Lung microvascular endothelial cell (primary cell): ENCODE measurements around the gene NBPF6. TPM values are rescaled to one million over a fixed set of nuclear protein-coding genes. Genes with fewer than 3 reads are reported as not detected.
"Not testable (repeated sequence)": the region's sequence is repeated elsewhere in the genome, so short reads cannot be mapped to it uniquely, and the experiment has no call there.

Experiments
- DNase-seq, 2 donors: peaks; one replicate each; pipeline versions ENCODE4 v3.0.0 to v3.0.0-alpha.2; 2010; ENCODE audit warnings: low read depth in 2 of 2
- total RNA-seq: library from RNA; depleted of rRNA; stranded (reverse); fragments of >200 nt; gene quantifications from 2 replicates; pipeline ENCODE4 v1.2.1, GENCODE V29; 2014

NBPF6 gene
- total RNA-seq, 1 donor from 2014 or later = not detected

DNA sequence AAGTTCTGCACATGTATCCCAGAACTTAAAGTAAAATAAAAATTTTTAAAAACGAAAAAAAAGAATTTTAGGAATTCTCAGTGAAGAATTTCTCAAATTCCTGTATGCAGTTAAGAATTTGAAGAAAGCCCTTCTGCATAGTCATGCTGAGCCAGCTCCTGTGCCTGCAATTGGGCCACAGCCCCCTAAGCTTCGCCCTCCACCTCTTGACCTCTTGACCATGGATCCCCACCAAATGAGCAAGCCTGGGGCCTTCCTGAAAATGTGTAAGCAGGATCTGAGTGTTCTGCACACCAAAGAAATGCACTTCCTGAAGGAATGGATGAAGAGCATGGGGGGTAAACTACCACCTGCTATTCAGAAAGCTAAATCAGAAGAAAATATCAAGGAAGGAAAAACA, 52.0 kb downstream of the NBPF6 start:
- DNase-seq = no peak

DNA sequence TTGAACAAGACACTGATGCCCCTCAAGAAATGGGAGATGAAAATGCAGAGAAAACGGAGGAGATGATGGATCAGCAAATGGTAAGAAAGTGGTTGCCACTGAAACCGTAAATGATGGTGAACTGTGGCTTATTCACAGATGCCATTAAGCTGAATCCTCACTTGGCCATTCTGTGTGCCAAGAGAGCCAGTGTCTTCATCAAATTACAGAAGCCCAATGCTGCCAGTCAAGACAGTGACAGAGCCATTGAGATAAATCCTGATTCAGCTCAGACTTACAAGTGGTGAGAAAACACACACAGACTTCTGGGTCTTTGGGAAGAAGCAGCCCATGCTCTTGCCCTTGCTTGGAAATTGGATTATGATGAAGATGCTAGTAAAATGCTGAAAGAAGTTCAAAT, 52.5 kb downstream of the NBPF6 start:
- no peak for DNase-seq

DNA sequence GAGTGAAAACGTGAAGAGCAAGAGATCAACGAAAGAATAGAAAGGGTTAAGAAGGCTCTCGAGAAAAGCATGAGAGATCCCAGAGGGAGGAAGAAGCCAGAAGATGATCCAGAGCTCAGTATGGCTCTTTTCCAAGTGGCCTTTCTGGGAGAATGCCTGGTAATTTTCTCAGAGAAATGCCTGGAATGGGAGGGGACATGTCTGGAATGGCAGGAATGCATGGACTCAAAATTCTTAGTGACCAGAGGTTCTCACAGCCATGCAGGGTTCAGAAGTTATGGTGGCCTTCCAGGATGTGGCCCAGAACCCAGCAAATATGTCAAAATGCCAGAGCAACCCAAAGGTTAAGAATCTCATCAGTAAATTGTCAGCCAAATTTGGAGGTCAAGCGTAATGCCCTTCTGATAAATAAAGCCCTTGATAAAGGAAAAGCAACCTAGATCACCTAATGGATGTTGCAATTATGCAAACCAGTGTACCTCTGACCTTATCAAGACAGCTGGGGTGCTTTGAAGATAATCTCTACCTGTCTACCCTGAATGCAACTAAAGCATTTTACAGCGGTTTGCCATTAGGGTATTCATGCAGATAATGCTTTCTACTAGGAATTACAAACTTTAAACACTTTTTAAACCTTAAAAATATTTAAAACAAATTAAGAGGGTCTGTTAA, 53.1 kb downstream of the NBPF6 start:
- peak in 1 of 2 donors; percentile 11 for DNase-seq

DNA sequence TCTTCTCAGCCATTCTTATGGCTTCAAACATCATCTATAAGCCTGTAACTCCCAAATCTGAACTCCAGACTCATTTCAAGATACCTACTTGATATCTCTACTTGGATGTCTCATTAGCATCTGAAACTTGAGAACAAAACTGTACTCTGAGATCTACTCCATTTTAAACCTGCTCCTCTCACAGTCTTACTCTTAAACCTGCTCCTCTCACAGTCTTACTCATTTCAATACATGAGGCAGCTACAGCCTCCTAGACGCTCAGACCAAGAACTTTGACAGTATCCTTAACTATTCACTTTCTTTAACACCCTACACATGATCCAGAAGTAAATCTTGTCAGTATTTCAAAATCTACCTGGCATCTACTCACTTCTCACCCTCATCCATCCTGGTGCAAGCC, 54.3 kb downstream of the NBPF6 start:
- DNase-seq = no peak

GRCh38 chr1:108505763-108506070, 55.6 kb downstream of the NBPF6 start:
- DNase-seq = no peak

DNA sequence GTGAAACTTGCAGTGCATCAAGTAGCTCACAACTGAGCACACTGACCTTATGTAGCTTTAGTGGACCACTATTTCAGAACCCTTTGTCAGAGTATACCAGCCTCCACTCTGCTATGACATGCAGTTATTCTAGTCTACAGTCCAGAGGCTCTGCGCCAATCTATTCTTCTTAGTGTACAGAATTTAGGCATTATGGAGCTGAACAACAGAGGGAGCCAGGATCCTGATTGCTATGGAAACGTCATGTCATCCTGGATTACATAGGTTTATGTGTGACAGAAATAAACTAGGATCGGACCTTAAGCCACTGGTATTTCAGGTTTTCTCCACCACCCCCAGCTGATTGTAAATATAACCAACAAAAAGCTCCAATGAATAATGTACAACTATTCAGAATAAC, 61.6 kb downstream of the NBPF6 start:
- no peak for DNase-seq

DNA sequence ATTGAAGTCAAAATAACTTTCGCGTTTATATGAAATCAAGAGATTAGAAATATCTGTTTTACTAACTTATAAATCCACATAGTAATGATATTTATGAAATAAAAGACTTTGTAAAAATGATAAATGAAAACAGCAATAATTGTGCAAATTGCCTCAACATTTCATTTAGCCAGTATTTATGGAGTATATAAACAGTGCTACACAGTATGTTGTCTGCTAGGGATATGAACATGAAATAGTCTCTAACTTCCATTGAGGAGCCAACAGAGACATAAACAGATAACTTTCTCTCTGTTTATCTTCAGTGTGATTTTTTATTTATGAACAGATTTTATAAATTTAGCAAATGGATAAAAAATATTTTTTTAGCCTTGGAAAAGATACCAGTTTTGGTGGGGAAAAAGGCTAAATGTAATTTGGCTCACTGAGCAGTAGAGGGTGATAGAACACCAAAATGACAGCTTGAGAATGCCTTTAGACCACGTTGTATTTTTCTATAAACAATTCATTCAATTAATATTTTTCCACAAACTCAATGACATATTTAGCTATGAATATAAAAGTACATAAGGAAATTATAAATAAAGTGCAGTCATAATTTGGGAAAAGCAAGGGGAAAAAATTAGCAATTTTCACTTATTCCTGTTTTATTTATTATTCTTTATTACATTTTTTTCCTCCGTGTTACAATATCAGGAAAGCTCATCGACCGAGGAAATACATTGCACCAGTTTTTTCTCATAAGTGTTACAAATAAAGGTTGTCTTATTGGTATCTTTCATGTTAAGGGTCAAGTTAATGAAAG, 62.3 kb downstream of the NBPF6 start:
- peak; percentile 44 to 67 for DNase-seq

DNA sequence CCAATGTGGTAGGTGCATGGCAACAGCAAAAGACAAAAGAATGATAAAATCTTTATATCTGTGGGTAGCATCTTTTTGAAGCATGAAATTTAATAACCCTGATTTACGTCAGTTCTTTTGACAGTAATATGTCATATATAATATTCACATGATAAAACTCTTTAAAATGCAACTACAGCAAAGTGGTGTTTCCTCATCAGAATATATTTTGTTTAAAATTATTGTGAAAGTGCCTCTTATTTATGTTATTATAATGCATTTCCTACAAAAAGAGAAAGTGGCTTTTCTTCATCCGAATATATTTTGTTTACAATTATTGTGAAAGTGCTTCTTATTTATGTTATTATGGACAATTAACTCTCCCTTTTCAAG, 62.9 kb downstream of the NBPF6 start:
- no peak for DNase-seq

DNA sequence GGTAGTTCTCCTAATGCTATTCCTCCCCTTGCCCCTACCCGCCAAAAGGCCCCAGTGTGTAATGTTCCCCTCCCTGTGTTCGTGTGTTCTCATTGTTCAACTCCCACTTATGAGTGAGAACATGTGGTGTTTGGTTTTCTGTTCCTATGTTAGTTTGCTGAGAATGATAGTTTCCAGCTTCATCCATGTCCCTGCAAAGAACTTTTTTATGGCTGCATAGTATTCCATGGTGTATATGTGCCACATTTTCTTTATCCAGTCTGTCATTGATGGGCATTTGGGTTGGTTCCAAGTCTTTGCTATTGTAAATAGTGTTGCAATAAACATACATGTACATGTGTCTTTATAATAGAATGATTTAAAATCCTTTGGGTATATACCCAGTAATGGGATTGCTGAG, 63.8 kb downstream of the NBPF6 start:
- not testable (repeated sequence) for DNase-seq

GRCh38 chr1:108517301-108517897, 67.3 kb downstream of the NBPF6 start:
- DNase-seq = not testable (repeated sequence)

Other genes starting within 250 kb of the NBPF6 start
- gene SLC25A24, start 250.0 kb upstream of the NBPF6 start, total RNA-seq = 28.1 and 38.9 TPM in 2 replicates
- gene NBPF4, start 206.3 kb upstream of the NBPF6 start, total RNA-seq = not detected in 2 replicates
- gene EEIG2, start 109.8 kb downstream of the NBPF6 start, total RNA-seq = 1.5 and 1.8 TPM in 2 replicates
- 0.87 and 1.6 TPM in 2 replicates for gene HENMT1, start 210.8 kb downstream of the NBPF6 start, total RNA-seq
- gene PRPF38B, start 242.0 kb downstream of the NBPF6 start, total RNA-seq = 5.9 and 9.9 TPM in 2 replicates